H1 (cell line): ENCODE results near the gene LINC01488.

Source experiments
- ASH2L ChIP-seq: fragments of 200-600, 300-600 bp; sonication (generic); IDR thresholded peaks from one replicate; pipeline ENCODE4 v1.7.1; 2017; ENCODE audit warnings: low read length
- BACH1 ChIP-seq: IDR thresholded peaks from 2 replicates; pipeline ENCODE4 v1.6.1; 2012; ENCODE audit warnings: low read length, improper control_type of control experiment
- EP300 ChIP-seq, 2 experiments: IDR thresholded peaks; 1 replicate in 1 of 2; 2 replicates in 1 of 2; pipeline ENCODE4 v1.6.1; 2011 to 2012; ENCODE audit warnings: low read depth in 2 of 2, low read length in 2 of 2, mild to moderate bottlenecking in 2 of 2, borderline replicate concordance in 1 of 2, inconsistent platforms in 1 of 2, moderate library complexity in 1 of 2
- EZH2 ChIP-seq: fragments of 200-600 bp; sonication (generic); IDR thresholded peaks from 2 replicates; pipeline ENCODE4 v1.7.1; 2012; ENCODE audit warnings: low read depth, mild to moderate bottlenecking, moderate library complexity, low read length, inconsistent platforms; ENCODE audit not compliant: severe bottlenecking
- GABPA ChIP-seq: IDR thresholded peaks from 2 replicates; pipeline ENCODE4 v1.6.1; 2011; ENCODE audit warnings: mild to moderate bottlenecking, low read length, moderate library complexity, borderline replicate concordance; ENCODE audit not compliant: insufficient read depth
- HDAC6 ChIP-seq: IDR thresholded peaks from one replicate; pipeline ENCODE4 v1.7.1; 2012; ENCODE audit warnings: low read depth, mild to moderate bottlenecking, inconsistent platforms, low read length, moderate library complexity
- MAX ChIP-seq: IDR thresholded peaks from 2 replicates; pipeline ENCODE4 v1.6.1; 2012; ENCODE audit warnings: inconsistent platforms
- POLR2A ChIP-seq, 2 experiments: IDR thresholded peaks; 1 replicate in 1 of 2; 2 replicates in 1 of 2; pipeline ENCODE4 v1.6.1; 2011; ENCODE audit warnings: low read depth in 2 of 2, low read length in 2 of 2, mild to moderate bottlenecking in 2 of 2; ENCODE audit errors: control extremely low read depth in 1 of 2
- POLR2AphosphoS5 ChIP-seq: IDR thresholded peaks from 2 replicates; pipeline ENCODE4 v1.6.1; 2011; ENCODE audit warnings: low read depth, low read length
- RNF2 ChIP-seq: fragments of 200-900, 300-1000 bp; sonication (generic); IDR thresholded peaks from 2 replicates; pipeline ENCODE4 v1.7.1; 2016; ENCODE audit warnings: borderline replicate concordance, low read depth, mild to moderate bottlenecking, antibody characterized with exemption, low read length; ENCODE audit not compliant: poor library complexity, severe bottlenecking; ENCODE audit errors: missing control alignments
- TF ChIP-seq, protein P1 (sequence below): IDR thresholded peaks from 2 replicates; pipeline ENCODE4 v1.6.1; 2011; ENCODE audit warnings: low read depth, mild to moderate bottlenecking, low read length; ENCODE audit not compliant: insufficient read depth
- TF ChIP-seq, protein P2 (sequence below), 3 experiments: IDR thresholded peaks; 1 replicate in 2 of 3; 2 replicates in 1 of 3; pipeline versions ENCODE4 v1.5.1 to v1.6.1; 2011; ENCODE audit warnings: low read length in 3 of 3, mild to moderate bottlenecking in 3 of 3, inconsistent platforms in 2 of 3, low read depth in 1 of 3, moderate library complexity in 1 of 3; ENCODE audit not compliant: insufficient read depth in 1 of 3; ENCODE audit errors: control extremely low read depth in 1 of 3

DNA sequence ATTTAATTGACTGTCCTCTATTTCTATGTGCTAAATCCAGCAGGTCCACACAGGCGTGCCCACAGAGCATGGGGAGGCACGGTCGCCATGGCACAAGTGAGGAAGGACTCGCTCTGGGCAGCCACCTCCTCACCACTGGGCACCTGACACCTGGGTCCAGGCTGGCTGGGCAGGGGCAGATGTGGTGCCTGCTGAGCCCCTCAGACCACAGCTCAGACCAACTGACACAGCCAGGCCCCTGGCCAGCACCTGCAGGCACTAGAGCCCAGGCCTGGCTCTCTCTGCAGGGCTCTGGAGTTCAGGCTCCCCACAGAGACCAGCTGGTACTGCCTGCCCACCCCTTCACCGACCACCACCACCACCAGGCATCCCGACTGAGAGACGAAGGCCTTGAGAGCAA lies 27.9 kb downstream of the LINC01488 start:
- TF ChIP-seq BACH1 (no peak), GABPA (no peak), HDAC6 (no peak), POLR2AphosphoS5 (no peak), EZH2 (no peak), MAX (no peak), RNF2 (no peak), EP300 (IDR thresholded peaks at IDR 0.05; ENCODE audit: borderline replicate concordance in 1 of 2, low read depth in 2 of 2, low read length in 2 of 2) (no peak), ASH2L (no peak), POLR2A (IDR thresholded peaks at IDR 0.05; ENCODE audit: control extremely low read depth in 1 of 2, low read depth in 2 of 2, low read length in 2 of 2) (no peak)
- TF ChIP-seq, protein P1, sequence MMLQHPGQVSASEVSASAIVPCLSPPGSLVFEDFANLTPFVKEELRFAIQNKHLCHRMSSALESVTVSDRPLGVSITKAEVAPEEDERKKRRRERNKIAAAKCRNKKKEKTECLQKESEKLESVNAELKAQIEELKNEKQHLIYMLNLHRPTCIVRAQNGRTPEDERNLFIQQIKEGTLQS, result no peak
- TF ChIP-seq, protein P2, sequence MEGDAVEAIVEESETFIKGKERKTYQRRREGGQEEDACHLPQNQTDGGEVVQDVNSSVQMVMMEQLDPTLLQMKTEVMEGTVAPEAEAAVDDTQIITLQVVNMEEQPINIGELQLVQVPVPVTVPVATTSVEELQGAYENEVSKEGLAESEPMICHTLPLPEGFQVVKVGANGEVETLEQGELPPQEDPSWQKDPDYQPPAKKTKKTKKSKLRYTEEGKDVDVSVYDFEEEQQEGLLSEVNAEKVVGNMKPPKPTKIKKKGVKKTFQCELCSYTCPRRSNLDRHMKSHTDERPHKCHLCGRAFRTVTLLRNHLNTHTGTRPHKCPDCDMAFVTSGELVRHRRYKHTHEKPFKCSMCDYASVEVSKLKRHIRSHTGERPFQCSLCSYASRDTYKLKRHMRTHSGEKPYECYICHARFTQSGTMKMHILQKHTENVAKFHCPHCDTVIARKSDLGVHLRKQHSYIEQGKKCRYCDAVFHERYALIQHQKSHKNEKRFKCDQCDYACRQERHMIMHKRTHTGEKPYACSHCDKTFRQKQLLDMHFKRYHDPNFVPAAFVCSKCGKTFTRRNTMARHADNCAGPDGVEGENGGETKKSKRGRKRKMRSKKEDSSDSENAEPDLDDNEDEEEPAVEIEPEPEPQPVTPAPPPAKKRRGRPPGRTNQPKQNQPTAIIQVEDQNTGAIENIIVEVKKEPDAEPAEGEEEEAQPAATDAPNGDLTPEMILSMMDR (IDR thresholded peaks at IDR 0.05; ENCODE audit: control extremely low read depth in 1 of 3, insufficient read depth in 1 of 3, low read depth in 1 of 3, low read length in 3 of 3), result no peak
